Progenitor cell of endocrine pancreas (in vitro differentiated cells): ENCODE data around the gene EIF4G2. TPM values are rescaled to one million over a fixed set of nuclear protein-coding genes. Genes with fewer than 3 reads are reported as not detected.

ENCODE experiments used
- DNase-seq: peaks from one replicate; pipeline ENCODE4 v3.0.0; 2021; ENCODE audit warnings: low spot score; ENCODE audit not compliant: unreplicated experiment
- H3K27ac Mint-ChIP-seq: 2 replicates; pipeline ENCODE4 v1.8.0; 2021; ENCODE audit warnings: mild to moderate bottlenecking, moderate library complexity, mixed read lengths
- H3K27me3 Mint-ChIP-seq: 2 replicates; pipeline ENCODE4 v1.8.0; 2021; ENCODE audit warnings: mixed read lengths
- H3K36me3 Mint-ChIP-seq: 2 replicates; pipeline ENCODE4 v1.8.0; 2022; ENCODE audit warnings: mixed read lengths; ENCODE audit not compliant: insufficient read depth
- H3K4me1 Mint-ChIP-seq: 2 replicates; pipeline ENCODE4 v1.8.0; 2021; ENCODE audit warnings: low read depth, mixed read lengths
- H3K4me3 Mint-ChIP-seq: 2 replicates; pipeline ENCODE4 v1.8.0; 2021; ENCODE audit warnings: low read depth, mild to moderate bottlenecking, moderate library complexity, mixed read lengths
- H3K9me3 Mint-ChIP-seq: 2 replicates; pipeline ENCODE4 v1.8.0; 2021; ENCODE audit warnings: low read depth, mixed read lengths
- total RNA-seq: library from RNA; stranded (reverse); gene quantifications from 2 replicates; pipeline ENCODE4 v1.2.1, GENCODE V29; 2021
- TF ChIP-seq, protein P1 (sequence below): fragments of 200-600 bp; sonication (generic); IDR thresholded peaks from one replicate; pipeline ENCODE4 v1.5.0; 2021; ENCODE audit warnings: antibody characterized with exemption, mild to moderate bottlenecking; ENCODE audit not compliant: unreplicated experiment

The EIF4G2 gene
- total RNA-seq, 1 donor from 2014 or later: 1,076 TPM

DNA sequence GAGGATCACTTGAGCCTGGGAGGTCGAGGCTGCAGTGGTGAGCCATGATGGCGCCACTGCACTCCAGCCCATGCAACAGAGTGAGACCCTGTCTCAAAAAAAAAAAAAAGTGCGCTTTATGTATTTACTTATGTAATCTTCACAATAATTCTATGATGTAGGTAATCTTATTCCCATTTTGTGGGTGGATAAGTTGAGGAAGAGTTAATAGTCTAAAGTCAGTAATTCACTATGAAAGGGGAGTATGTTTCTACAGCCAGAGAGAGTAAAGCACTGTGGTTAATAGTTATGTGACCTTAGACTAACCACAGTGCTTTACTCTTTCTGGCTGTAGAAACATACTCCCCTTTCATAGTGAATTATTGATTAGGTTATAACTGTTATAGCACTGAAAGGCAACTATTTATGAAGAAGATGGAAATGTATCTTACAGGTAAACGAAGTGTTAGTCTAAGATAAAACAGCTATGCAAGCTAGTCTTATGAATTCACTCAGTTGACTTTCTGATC lies 45.8 kb downstream of the EIF4G2 start:
- DNase-seq: no peak
- Mint-ChIP-seq H3K4me3 (no peak overlapping the region), H3K27ac (no peak overlapping the region), H3K36me3 (peaks cover 32% of the 10 kb centered on the region), H3K4me1 (no peaks in the 10 kb centered on the region), H3K9me3 (no peaks in the 10 kb centered on the region), H3K27me3 (no peaks in the 10 kb centered on the region)
- TF ChIP-seq, protein P1, sequence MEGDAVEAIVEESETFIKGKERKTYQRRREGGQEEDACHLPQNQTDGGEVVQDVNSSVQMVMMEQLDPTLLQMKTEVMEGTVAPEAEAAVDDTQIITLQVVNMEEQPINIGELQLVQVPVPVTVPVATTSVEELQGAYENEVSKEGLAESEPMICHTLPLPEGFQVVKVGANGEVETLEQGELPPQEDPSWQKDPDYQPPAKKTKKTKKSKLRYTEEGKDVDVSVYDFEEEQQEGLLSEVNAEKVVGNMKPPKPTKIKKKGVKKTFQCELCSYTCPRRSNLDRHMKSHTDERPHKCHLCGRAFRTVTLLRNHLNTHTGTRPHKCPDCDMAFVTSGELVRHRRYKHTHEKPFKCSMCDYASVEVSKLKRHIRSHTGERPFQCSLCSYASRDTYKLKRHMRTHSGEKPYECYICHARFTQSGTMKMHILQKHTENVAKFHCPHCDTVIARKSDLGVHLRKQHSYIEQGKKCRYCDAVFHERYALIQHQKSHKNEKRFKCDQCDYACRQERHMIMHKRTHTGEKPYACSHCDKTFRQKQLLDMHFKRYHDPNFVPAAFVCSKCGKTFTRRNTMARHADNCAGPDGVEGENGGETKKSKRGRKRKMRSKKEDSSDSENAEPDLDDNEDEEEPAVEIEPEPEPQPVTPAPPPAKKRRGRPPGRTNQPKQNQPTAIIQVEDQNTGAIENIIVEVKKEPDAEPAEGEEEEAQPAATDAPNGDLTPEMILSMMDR: no peak

- Mint-ChIP-seq H3K27ac (no peak overlapping the region), H3K4me3 (no peak overlapping the region), H3K36me3 (peaks cover 27% of the 10 kb centered on the region), H3K27me3 (no peaks in the 10 kb centered on the region), H3K4me1 (no peaks in the 10 kb centered on the region), H3K9me3 (no peaks in the 10 kb centered on the region)
- TF ChIP-seq, protein P1: no peak
- DNase-seq: no peak
Measured at GRCh38 chr11:10762185-10762584, 46.5 kb downstream of the EIF4G2 start.

- Mint-ChIP-seq H3K27me3 (no peaks in the 10 kb centered on the region), H3K36me3 (peaks cover 24% of the 10 kb centered on the region), H3K4me1 (no peaks in the 10 kb centered on the region), H3K4me3 (no peak overlapping the region), H3K9me3 (no peaks in the 10 kb centered on the region), H3K27ac (no peak overlapping the region)
- DNase-seq: no peak
- TF ChIP-seq, protein P1: no peak
Measured at GRCh38 chr11:10761085-10761698, 47.5 kb downstream of the EIF4G2 start.

GRCh38 chr11:10758957-10759356 lies 49.8 kb downstream of the EIF4G2 start:
- DNase-seq: no peak
- H3K4me3 Mint-ChIP-seq: no peak overlapping the region
- TF ChIP-seq, protein P1: no peak
- H3K4me1 Mint-ChIP-seq: no peaks in the 10 kb centered on the region
- H3K27ac Mint-ChIP-seq: no peak overlapping the region
- H3K9me3 Mint-ChIP-seq: no peaks in the 10 kb centered on the region
- H3K36me3 Mint-ChIP-seq: peaks cover 24% of the 10 kb centered on the region
- no peaks in the 10 kb centered on the region for H3K27me3 Mint-ChIP-seq

DNA sequence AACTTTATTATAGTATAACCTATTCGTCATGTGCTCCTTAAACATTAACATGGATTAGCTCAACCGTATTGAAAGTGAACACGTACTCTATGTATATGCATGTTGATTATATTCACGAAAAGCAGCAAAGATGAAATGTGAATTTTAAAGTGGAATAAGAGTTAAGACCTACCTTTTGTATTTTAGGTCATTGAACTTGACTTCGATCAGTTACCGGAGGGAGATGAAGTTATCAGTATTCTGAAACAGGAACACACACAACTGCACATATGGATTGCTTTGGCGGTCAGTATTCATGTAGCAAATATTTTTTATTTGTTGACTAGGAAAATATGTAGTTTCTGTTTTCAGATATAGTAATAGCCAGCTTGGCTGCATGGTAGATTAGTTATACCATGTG lies 56.2 kb downstream of the EIF4G2 start:
- peaks cover 6% of the 10 kb centered on the region for H3K4me1 Mint-ChIP-seq
- no peak overlapping the region for H3K27ac Mint-ChIP-seq
- H3K27me3 Mint-ChIP-seq: peaks cover 3% of the 10 kb centered on the region
- H3K9me3 Mint-ChIP-seq: no peaks in the 10 kb centered on the region
- no peak for DNase-seq
- peaks cover 11% of the 10 kb centered on the region for H3K36me3 Mint-ChIP-seq
- H3K4me3 Mint-ChIP-seq: peak overlapping the region; percentile 91
- TF ChIP-seq, protein P1: no peak
